A549 (cell line): Measurements from ENCODE around the gene ATP6V0A1. TPM values are rescaled to one million over a fixed set of nuclear protein-coding genes. Genes with fewer than 3 reads are reported as not detected.

ENCODE experiments used
- ATAC-seq, 2 experiments: fragments of 200-7000 bp in 1 of 2; fragments of >200 bp in 1 of 2; cut with Nextera tagmentation in 1 of 2; cut with Tn5 transposase in 1 of 2; 3 replicates each; pipeline versions ENCODE4 v1.8.0 to v1.9.1; 2018 to 2020; ENCODE audit warnings: mild to moderate bottlenecking in 1 of 2, moderate library complexity in 1 of 2
- CTCF ChIA-PET: fragments of 300-600 bp; sonication (Branson Sonifier 250); formaldehyde crosslinking; extraction: SDS; loops from one replicate; lab custom pipeline; 2021; ENCODE audit warnings: antibody characterized with exemption, inconsistent platforms; lab: Yijun Ruan, JAX
- POLR2A ChIA-PET: fragments of 350-600 bp; formaldehyde crosslinking; extraction: SDS; loops from one replicate; lab custom pipeline; 2021; ENCODE audit warnings: antibody characterized with exemption, inconsistent platforms; lab: Yijun Ruan, JAX
- DNase-seq, 2 experiments: peaks; one replicate each; pipeline versions ENCODE4 v3.0.0 to v3.0.0-alpha.2; 2011 to 2016; ENCODE audit warnings: low read depth in 1 of 2, low spot score in 1 of 2
- FAIRE-seq: peaks from 2 replicates; lab custom pipeline; 2011; peaks lifted over from hg19 to GRCh38; lab: Jason Lieb, UNC
- H3K27ac ChIP-seq, 2 experiments: fragments of >200 bp; sonication (Bioruptor Twin); formaldehyde crosslinking; 3 replicates each; pipeline ENCODE4 v1.5.1; 2016 to 2017
- H3K4me1 ChIP-seq: fragments of >200 bp; sonication (Bioruptor Twin); formaldehyde crosslinking; 3 replicates; pipeline ENCODE4 v1.6.1; 2016
- H3K4me2 ChIP-seq: fragments of >200 bp; sonication (Bioruptor Twin); formaldehyde crosslinking; 3 replicates; pipeline ENCODE4 v1.6.1; 2016
- H3K4me3 ChIP-seq: fragments of >200 bp; sonication (Bioruptor Twin); formaldehyde crosslinking; 3 replicates; pipeline ENCODE4 v1.5.1; 2016
- H3K9me3 ChIP-seq: fragments of >200 bp; sonication (Bioruptor Twin); formaldehyde crosslinking; 3 replicates; pipeline ENCODE4 v1.6.1; 2016
- ATOH8 ChIP-seq: fragments of 250-450 bp; sonication (Bioruptor Pico); IDR thresholded peaks from 2 replicates; pipeline ENCODE4 v1.5.0; 2020; ENCODE audit warnings: low read depth, mild to moderate bottlenecking, moderate library complexity
- BCL3 ChIP-seq: fragments of >200 bp; sonication (Bioruptor Twin); formaldehyde crosslinking; IDR thresholded peaks from 3 replicates; pipeline ENCODE4 v1.6.1; 2016
- CBX2 ChIP-seq: fragments of 200-600 bp; sonication (generic); IDR thresholded peaks from 2 replicates; pipeline ENCODE4 v1.6.1; 2016; ENCODE audit warnings: low read depth, mild to moderate bottlenecking, borderline replicate concordance
- CEBPB ChIP-seq, 2 experiments: fragments of >200 bp in 1 of 2; sonication (Bioruptor Twin) in 1 of 2; formaldehyde crosslinking in 1 of 2; IDR thresholded peaks; 2 replicates each; pipeline ENCODE4 v1.6.1; 2012 to 2016
- CHD2 ChIP-seq: fragments of 150-350 bp; IDR thresholded peaks from 2 replicates; pipeline ENCODE4 v1.6.1; 2014; ENCODE audit warnings: low read length; ENCODE audit not compliant: partially characterized antibody
- CTCF ChIP-seq: fragments of >200 bp; sonication (Bioruptor Twin); formaldehyde crosslinking; IDR thresholded peaks from 3 replicates; pipeline ENCODE4 v1.5.1; 2016
- EP300 ChIP-seq, 2 experiments: fragments of >200 bp; sonication (Bioruptor Twin); formaldehyde crosslinking; IDR thresholded peaks; 2 replicates in 1 of 2; 3 replicates in 1 of 2; pipeline ENCODE4 v1.6.1; 2016 to 2017
- FOSB ChIP-seq: fragments of 250-450 bp; sonication (Bioruptor Pico); IDR thresholded peaks from 2 replicates; pipeline ENCODE4 v1.5.0; 2020; ENCODE audit warnings: mild to moderate bottlenecking, moderate library complexity
- FOXS1 ChIP-seq: fragments of 250-450 bp; sonication (Bioruptor Pico); IDR thresholded peaks from 2 replicates; pipeline ENCODE4 v1.5.0; 2020; ENCODE audit warnings: mild to moderate bottlenecking, moderate library complexity
- GATA3 ChIP-seq: IDR thresholded peaks from 2 replicates; pipeline ENCODE4 v1.6.1; 2012; ENCODE audit warnings: borderline replicate concordance
- HDAC2 ChIP-seq: fragments of 200-600 bp; sonication (generic); IDR thresholded peaks from 2 replicates; pipeline ENCODE4 v1.6.1; 2016
- HOXB5 ChIP-seq: fragments of 250-450 bp; sonication (Bioruptor Pico); IDR thresholded peaks from 2 replicates; pipeline ENCODE4 v1.5.0; 2020; ENCODE audit warnings: mild to moderate bottlenecking, moderate library complexity
- KDM1A ChIP-seq: fragments of 200-600 bp; sonication (generic); IDR thresholded peaks from 2 replicates; pipeline ENCODE4 v1.6.1; 2016; ENCODE audit warnings: low read depth, mild to moderate bottlenecking
- KDM5A ChIP-seq: fragments of 200-600 bp; sonication (generic); IDR thresholded peaks from 2 replicates; pipeline ENCODE4 v1.6.1; 2016; ENCODE audit warnings: antibody characterized with exemption, mild to moderate bottlenecking
- MAFK ChIP-seq: fragments of 450-650 bp; IDR thresholded peaks from 2 replicates; pipeline ENCODE4 v1.6.1; 2014; ENCODE audit not compliant: partially characterized antibody
- NFE2L2 ChIP-seq: fragments of 150-350 bp; conservative IDR thresholded peaks from 2 replicates; pipeline ENCODE4 v1.6.1; 2014; ENCODE audit warnings: low read length
- NPAS2 ChIP-seq: fragments of 250-450 bp; sonication (Bioruptor Pico); IDR thresholded peaks from 2 replicates; pipeline ENCODE4 v1.8.0; 2022; ENCODE audit warnings: mild to moderate bottlenecking, moderate library complexity, borderline replicate concordance
- PBX3 ChIP-seq: IDR thresholded peaks from 2 replicates; pipeline ENCODE4 v1.6.1; 2012
- POLR2A ChIP-seq: IDR thresholded peaks from 2 replicates; pipeline ENCODE4 v1.6.1; 2012; ENCODE audit warnings: mild to moderate bottlenecking, low read length
- RAD21 ChIP-seq, 2 experiments: fragments of >200 bp in 1 of 2; sonication (Bioruptor Twin) in 1 of 2; formaldehyde crosslinking in 1 of 2; IDR thresholded peaks in 1 of 2; conservative IDR thresholded peaks in 1 of 2; 2 replicates in 1 of 2; 3 replicates in 1 of 2; pipeline ENCODE4 v1.6.1; 2012 to 2018; ENCODE audit warnings: inconsistent platforms in 1 of 2
- SREBF2 ChIP-seq: fragments of 450-650 bp; IDR thresholded peaks from 2 replicates; pipeline ENCODE4 v1.6.1; 2014; ENCODE audit warnings: mild to moderate bottlenecking, moderate library complexity
- TFCP2L1 ChIP-seq: fragments of 250-450 bp; sonication (Bioruptor Pico); IDR thresholded peaks from 2 replicates; pipeline ENCODE4 v1.5.0; 2021; ENCODE audit warnings: mild to moderate bottlenecking
- TP53 ChIP-seq: fragments of 250-450 bp; sonication (Bioruptor Pico); IDR thresholded peaks from 2 replicates; pipeline ENCODE4 v1.5.0; 2021; ENCODE audit warnings: mild to moderate bottlenecking, moderate library complexity
- USF2 ChIP-seq: fragments of 450-650 bp; IDR thresholded peaks from 2 replicates; pipeline ENCODE4 v1.6.1; 2014; ENCODE audit warnings: antibody characterized with exemption
- ZC3H11A ChIP-seq: fragments of 450-650 bp; IDR thresholded peaks from 2 replicates; pipeline ENCODE4 v1.6.1; 2014; ENCODE audit warnings: antibody characterized with exemption, mild to moderate bottlenecking
- ZNF302 ChIP-seq: fragments of 250-450 bp; sonication (Bioruptor Pico); IDR thresholded peaks from 2 replicates; pipeline ENCODE4 v1.9.0; 2021; ENCODE audit warnings: inconsistent platforms, mild to moderate bottlenecking, moderate library complexity
- ZSCAN20 ChIP-seq: fragments of 250-450 bp; sonication (Bioruptor Pico); IDR thresholded peaks from 2 replicates; pipeline ENCODE4 v1.8.0; 2022; ENCODE audit warnings: mild to moderate bottlenecking, moderate library complexity
- WGBS: methylation state at CpG from one replicate; pipeline ENCODE4 v1.1.6; 2017; ENCODE audit errors: missing lambda C conversion rate; 5-methylcytosine and 5-hydroxymethylcytosine counted together
- polyA plus RNA-seq, 4 experiments: library from polyadenylated mRNA; depleted of rRNA in 3 of 4; stranded (reverse); fragments of >200 nt; fragmentation: RNase III in 1 of 4; extraction: RNeasy Plus Mini Kit Qiagen cat#74134 plus additional on column Dnase treatment in 1 of 4; gene quantifications; 2 replicates in 3 of 4; 3 replicates in 1 of 4; pipeline ENCODE4 v1.2.3, GENCODE V29; 2011 to 2017

The ATP6V0A1 gene
- polyA plus RNA-seq, 2 of the 4 experiments (the other 2 are of a cell fraction), result 27.3 to 33.7 TPM

GRCh38 chr17:42509409-42509808 is 50.7 kb downstream of the ATP6V0A1 start:
- FAIRE-seq, result no peak
- POLR2A ChIA-PET, result no interaction called here

GRCh38 chr17:42509841-42510240 is 51.2 kb downstream of the ATP6V0A1 start:
- POLR2A ChIA-PET, result no interaction called here
- H3K27ac ChIP-seq, result no peak overlapping the region
- no peak overlapping the region for H3K4me2 ChIP-seq
- H3K4me1 ChIP-seq, result no peaks in the 10 kb centered on the region
- FAIRE-seq (no peak), ATAC-seq (no peak), DNase-seq (no peak)
- no peak overlapping the region for H3K4me3 ChIP-seq
- TF ChIP-seq KDM5A, result no peak
- no peak for TF ChIP-seq FOXS1
- TF ChIP-seq BCL3, result no peak
- no peak for TF ChIP-seq NFE2L2
- TF ChIP-seq KDM1A, result no peak
- TF ChIP-seq CHD2, result no peak
- TF ChIP-seq FOSB, result no peak
- TF ChIP-seq ZC3H11A, result no peak
- TF ChIP-seq GATA3, result no peak
- TF ChIP-seq CEBPB (IDR thresholded peaks at IDR 0.05), result no peak
- TF ChIP-seq EP300 (IDR thresholded peaks at IDR 0.05), result no peak
- TF ChIP-seq NPAS2, result no peak
- no peak for TF ChIP-seq USF2
- H3K9me3 ChIP-seq, result no peaks in the 10 kb centered on the region
- WGBS, result 100% methylated on average over 2 of the region's 2 CpGs
- CTCF ChIA-PET, result interaction anchor here (0.5 to 17.8 kb wide), 6 partner anchors 9 to 191 kb away, joined by 3 to 364 read pairs (median 138); partner anchors contain the start of gene CAVIN1

More at GRCh38 chr17:42509409-42509808, 50.7 kb downstream of the ATP6V0A1 start:
- no peak for DNase-seq
- CTCF ChIA-PET, result interaction anchor here (0.8 to 17.8 kb wide), 5 partner anchors 9 to 191 kb away, joined by 3 to 364 read pairs (median 64); partner anchors contain the start of gene CAVIN1
- H3K27ac ChIP-seq, result no peak overlapping the region
- no peak overlapping the region for H3K4me2 ChIP-seq
- TF ChIP-seq ATOH8 (CRISPR knock-in tag) (no peak), HOXB5 (CRISPR knock-in tag) (no peak), POLR2A (no peak), FOSB (no peak), RAD21 (conservative IDR thresholded peaks at IDR 0.05 in 1 of 2, IDR thresholded peaks at IDR 0.05 in 1 of 2) (no peak), EP300 (IDR thresholded peaks at IDR 0.05) (no peak), TP53 (no peak), USF2 (no peak), SREBF2 (no peak), PBX3 (no peak), TFCP2L1 (no peak), ZSCAN20 (CRISPR knock-in tag) (no peak), ZNF302 (CRISPR knock-in tag) (no peak), MAFK (no peak), CHD2 (no peak), KDM5A (no peak), HDAC2 (no peak), CBX2 (no peak), CTCF (no peak)
- ATAC-seq, result no peak
- H3K4me1 ChIP-seq, result no peaks in the 10 kb centered on the region
- no peaks in the 10 kb centered on the region for H3K9me3 ChIP-seq
- 94% methylated on average over 5 of the region's 5 CpGs for WGBS
- H3K4me3 ChIP-seq, result no peak overlapping the region
